ENCODE measurements around the gene PCDHGB5.
"Not testable (repeated sequence)": the region's sequence is repeated elsewhere in the genome, so short reads cannot be mapped to it uniquely, and the experiment has no call there.

The PCDHGB5 gene

DNA sequence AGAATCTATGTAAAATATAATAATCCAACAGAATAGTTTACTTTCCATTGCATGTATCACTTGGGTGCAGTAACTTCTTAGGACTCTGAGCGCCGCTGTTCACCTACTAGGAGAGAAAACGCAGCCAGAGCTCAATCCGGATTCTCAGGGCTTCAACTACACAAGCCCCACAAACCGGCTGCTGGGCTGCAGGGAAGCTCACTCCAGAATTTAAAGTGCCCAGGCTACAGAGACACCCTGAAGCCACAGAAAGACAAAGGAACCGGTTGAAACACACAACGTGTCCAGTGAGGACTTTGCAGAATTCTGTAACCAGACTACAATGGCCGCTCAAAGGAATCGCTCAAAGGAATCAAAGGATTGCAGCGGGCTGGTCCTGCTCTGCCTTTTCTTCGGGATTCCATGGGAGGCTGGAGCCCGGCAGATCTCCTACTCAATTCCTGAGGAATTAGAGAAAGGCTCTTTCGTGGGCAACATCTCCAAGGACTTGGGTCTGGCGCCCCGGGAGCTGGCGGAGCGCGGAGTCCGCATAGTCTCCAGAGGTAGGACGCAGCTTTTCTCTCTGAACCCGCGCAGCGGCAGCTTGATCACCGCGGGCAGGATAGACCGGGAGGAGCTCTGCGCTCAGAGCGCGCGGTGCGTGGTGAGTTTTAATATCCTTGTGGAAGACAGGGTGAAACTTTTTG, 15.2 kb downstream of the PCDHGB5 start, which contains the start of gene PCDHGA10:
TSS of gene PCDHGA10 (plus strand) at position 134 of the 686 bp plus-strand sequence. CDS start at position 323, 189 bp downstream.
- no peak for FAIRE-seq

DNA sequence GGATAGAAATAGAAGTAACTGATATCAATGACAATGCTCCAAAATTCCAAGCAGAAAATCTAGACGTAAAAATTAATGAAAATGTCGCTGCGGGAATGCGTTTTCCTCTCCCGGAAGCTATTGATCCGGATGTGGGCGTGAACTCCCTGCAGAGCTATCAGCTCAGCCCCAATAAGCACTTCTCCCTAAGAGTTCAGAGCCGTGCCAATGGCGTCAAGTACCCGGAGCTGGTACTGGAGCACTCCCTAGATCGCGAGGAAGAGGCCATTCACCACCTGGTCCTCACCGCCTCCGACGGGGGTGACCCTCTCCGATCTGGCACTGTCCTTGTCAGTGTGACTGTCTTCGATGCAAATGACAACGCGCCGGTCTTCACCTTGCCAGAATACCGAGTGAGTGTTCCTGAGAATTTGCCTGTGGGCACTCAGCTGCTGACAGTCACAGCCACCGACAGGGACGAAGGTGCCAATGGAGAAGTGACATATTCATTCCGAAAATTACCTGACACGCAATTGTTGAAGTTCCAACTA, 15.9 kb downstream of the PCDHGB5 start:
- FAIRE-seq, result no peak

DNA sequence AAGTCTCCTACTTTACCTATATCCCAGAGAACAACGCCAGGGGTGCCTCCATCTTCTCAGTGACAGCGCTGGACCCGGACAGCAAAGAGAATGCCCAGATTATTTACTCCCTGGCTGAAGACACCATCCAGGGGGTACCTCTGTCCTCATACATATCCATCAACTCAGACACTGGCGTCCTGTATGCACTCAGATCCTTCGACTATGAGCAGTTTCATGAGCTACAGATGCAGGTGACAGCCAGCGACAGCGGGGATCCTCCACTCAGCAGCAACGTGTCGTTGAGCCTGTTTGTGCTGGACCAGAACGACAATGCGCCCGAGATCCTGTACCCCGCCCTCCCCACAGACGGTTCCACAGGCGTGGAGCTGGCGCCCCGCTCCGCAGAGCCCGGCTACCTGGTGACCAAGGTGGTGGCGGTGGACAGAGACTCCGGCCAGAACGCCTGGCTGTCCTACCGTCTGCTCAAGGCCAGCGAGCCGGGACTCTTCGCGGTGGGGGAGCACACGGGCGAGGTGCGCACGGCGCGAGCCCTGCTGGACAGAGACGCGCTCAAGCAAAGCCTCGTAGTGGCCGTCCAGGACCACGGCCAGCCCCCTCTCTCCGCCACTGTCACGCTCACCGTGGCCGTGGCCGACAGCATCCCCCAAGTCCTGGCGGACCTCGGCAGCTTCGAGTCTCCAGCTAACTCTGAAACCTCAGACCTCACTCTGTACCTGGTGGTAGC, 17.0 kb downstream of the PCDHGB5 start:
- not testable (repeated sequence) for FAIRE-seq

GRCh38 chr5:141415275-141415618, 17.5 kb downstream of the PCDHGB5 start:
- not testable (repeated sequence) for FAIRE-seq

- not testable (repeated sequence) for FAIRE-seq
Observed at GRCh38 chr5:141417494-141418172, 19.9 kb downstream of the PCDHGB5 start, which contains the start of gene PCDHGB7. Gene PCDHGB7 (plus strand): TSS chr5:141417677. CDS start chr5:141417860, 183 bp downstream.

GRCh38 chr5:141419074-141419880, 21.5 kb downstream of the PCDHGB5 start:
- FAIRE-seq, result no peak

DNA sequence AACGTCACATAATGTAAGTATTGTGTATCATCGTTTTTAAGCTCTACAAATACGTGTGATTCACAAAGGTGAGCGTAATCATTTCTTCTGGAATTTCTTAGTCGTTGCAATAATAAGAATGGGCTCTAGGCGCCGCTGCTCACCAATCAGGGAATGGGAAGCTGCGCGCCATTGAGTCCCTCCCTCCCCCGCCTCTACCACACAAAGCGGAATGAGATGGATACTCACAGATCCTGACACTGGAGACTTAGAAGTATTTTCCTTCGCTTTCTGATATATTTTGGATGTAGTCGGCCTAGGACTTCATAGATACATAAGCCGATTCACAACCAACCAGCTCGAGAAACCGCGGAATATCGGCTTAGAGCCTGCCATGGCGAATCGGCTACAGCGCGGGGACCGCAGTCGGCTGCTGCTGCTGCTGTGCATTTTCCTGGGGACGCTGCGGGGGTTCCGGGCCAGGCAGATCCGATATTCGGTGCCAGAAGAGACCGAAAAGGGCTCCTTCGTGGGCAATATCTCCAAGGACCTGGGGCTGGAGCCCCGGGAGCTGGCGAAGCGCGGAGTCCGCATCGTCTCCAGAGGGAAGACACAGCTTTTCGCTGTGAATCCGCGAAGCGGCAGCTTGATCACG, 23.2 kb downstream of the PCDHGB5 start, which contains the start of gene PCDHGA11:
TSS of gene PCDHGA11 (plus strand) at position 197 of the 634 bp plus-strand sequence. CDS start at position 374, 177 bp downstream.
- no peak for FAIRE-seq

DNA sequence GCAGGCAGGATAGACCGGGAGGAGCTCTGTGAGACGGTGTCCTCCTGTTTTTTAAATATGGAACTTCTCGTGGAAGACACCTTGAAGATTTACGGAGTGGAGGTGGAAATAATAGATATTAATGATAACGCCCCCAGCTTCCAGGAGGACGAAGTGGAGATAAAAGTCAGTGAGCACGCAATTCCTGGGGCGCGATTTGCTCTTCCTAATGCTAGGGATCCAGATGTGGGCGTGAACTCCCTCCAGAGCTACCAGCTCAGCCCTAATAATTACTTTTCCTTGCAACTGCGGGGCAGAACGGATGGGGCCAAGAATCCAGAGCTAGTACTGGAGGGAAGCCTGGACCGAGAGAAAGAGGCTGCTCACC, 23.7 kb downstream of the PCDHGB5 start:
- FAIRE-seq, result no peak

DNA sequence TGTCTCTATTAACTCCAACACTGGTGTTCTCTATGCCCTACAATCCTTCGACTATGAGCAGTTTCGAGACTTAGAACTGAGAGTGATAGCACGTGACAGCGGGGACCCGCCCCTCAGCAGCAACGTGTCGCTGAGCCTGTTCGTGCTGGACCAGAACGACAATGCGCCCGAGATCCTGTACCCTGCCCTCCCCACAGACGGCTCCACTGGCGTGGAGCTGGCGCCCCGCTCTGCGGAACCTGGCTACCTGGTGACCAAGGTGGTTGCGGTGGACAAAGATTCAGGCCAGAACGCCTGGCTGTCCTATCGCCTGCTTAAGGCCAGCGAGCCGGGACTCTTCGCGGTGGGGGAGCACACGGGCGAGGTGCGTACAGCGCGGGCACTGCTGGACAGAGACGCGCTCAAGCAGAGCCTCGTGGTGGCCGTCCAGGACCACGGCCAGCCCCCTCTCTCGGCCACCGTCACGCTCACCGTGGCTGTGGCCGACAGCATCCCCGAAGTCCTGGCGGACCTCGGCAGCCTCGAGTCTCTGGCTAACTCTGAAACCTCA, 25.1 kb downstream of the PCDHGB5 start:
- FAIRE-seq, result no peak

GRCh38 chr5:141427783-141428426, 30.2 kb downstream of the PCDHGB5 start:
- FAIRE-seq, result no peak

DNA sequence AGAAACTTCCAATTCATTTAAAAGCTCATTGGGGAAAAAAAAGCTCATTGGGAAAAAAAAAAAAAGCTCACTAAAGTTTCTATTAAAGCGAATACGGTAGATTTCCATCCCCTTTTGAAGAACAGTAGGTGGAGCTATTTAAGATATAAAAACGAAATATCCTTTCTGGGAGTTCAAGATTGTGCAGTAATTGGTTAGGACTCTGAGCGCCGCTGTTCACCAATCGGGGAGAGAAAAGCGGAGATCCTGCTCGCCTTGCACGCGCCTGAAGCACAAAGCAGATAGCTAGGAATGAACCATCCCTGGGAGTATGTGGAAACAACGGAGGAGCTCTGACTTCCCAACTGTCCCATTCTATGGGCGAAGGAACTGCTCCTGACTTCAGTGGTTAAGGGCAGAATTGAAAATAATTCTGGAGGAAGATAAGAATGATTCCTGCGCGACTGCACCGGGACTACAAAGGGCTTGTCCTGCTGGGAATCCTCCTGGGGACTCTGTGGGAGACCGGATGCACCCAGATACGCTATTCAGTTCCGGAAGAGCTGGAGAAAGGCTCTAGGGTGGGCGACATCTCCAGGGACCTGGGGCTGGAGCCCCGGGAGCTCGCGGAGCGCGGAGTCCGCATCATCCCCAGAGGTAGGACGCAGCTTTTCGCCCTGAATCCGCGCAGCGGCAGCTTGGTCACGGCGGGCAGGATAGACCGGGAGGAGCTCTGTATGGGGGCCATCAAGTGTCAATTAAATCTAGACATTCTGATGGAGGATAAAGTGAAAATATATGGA, 32.8 kb downstream of the PCDHGB5 start, which contains the start of gene PCDHGA12:
TSS of gene PCDHGA12 (plus strand) at position 176 of the 782 bp plus-strand sequence. CDS start at position 429, 253 bp downstream.
- no peak for FAIRE-seq

GRCh38 chr5:141431286-141431685, 33.5 kb downstream of the PCDHGB5 start:
- FAIRE-seq, result no peak

DNA sequence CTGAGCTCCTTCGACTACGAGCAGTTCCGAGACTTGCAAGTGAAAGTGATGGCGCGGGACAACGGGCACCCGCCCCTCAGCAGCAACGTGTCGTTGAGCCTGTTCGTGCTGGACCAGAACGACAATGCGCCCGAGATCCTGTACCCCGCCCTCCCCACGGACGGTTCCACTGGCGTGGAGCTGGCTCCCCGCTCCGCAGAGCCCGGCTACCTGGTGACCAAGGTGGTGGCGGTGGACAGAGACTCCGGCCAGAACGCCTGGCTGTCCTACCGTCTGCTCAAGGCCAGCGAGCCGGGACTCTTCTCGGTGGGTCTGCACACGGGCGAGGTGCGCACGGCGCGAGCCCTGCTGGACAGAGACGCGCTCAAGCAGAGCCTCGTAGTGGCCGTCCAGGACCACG, 34.6 kb downstream of the PCDHGB5 start:
- FAIRE-seq, result not testable (repeated sequence)

- not testable (repeated sequence) for FAIRE-seq
Observed at GRCh38 chr5:141432726-141433125, 35.0 kb downstream of the PCDHGB5 start.

DNA sequence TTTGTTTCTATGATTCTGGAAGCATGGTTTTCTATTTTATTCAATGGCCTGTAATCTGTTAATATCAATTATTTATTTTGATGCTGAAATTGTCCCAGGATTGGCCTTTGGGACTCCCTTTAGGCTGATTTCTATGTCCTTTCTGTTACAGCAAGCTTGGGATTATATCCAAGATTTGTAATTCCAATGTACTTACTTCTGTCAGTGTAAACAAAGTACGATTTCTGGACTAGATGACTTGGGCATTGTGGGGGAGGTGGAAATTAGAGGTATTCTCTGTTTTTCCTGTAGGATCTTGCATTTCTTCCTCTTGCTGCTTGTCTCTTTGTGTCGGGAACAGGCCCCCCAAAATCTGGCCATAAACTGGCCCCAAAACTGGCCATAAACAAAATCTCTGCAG, 36.3 kb downstream of the PCDHGB5 start:
- FAIRE-seq, result no peak

GRCh38 chr5:141437221-141437620, 39.5 kb downstream of the PCDHGB5 start:
- FAIRE-seq, result no peak

GRCh38 chr5:141439411-141440141, 41.8 kb downstream of the PCDHGB5 start:
- no peak for FAIRE-seq

- no peak for FAIRE-seq
Observed at GRCh38 chr5:141440341-141440740, 42.6 kb downstream of the PCDHGB5 start.

GRCh38 chr5:141441571-141442170, 43.9 kb downstream of the PCDHGB5 start:
- no peak for FAIRE-seq
